Sciatic nerve (tissue), 2 donors: ENCODE results near the gene ANAPC2. TPM values are rescaled to one million over a fixed set of nuclear protein-coding genes. Genes with fewer than 3 reads are reported as not detected.

Experiments
- ATAC-seq: fragments of 200-7000 bp; cut with Tn5 transposase; one replicate; pipeline ENCODE4 v1.9.1; 2020; ENCODE audit warnings: mild to moderate bottlenecking, moderate library complexity
- DNase-seq: peaks from one replicate; pipeline ENCODE4 v3.0.0-alpha.2; 2020; ENCODE audit warnings: low spot score
- intact Hi-C: fragments of 100-400 bp; cut with DNase I; formaldehyde crosslinking; loops from one replicate; pipeline ENCODE4 v1.14.2; 2022
- total RNA-seq: library from RNA; stranded (reverse); fragmentation: NEBNext Ultra II Directional; extraction: Animal tissue kit (Norgen Biotek cat#: 25700); gene quantifications from one replicate; pipeline ENCODE4 v1.2.1, GENCODE V29; 2021
- donor health status: DM: no; HTN: no; CAD: no.
- donor health status: DM: no; HTN: no; CAD: no.

ANAPC2 gene
- total RNA-seq, 1 donor from 2014 or later = 52.8 TPM

DNA sequence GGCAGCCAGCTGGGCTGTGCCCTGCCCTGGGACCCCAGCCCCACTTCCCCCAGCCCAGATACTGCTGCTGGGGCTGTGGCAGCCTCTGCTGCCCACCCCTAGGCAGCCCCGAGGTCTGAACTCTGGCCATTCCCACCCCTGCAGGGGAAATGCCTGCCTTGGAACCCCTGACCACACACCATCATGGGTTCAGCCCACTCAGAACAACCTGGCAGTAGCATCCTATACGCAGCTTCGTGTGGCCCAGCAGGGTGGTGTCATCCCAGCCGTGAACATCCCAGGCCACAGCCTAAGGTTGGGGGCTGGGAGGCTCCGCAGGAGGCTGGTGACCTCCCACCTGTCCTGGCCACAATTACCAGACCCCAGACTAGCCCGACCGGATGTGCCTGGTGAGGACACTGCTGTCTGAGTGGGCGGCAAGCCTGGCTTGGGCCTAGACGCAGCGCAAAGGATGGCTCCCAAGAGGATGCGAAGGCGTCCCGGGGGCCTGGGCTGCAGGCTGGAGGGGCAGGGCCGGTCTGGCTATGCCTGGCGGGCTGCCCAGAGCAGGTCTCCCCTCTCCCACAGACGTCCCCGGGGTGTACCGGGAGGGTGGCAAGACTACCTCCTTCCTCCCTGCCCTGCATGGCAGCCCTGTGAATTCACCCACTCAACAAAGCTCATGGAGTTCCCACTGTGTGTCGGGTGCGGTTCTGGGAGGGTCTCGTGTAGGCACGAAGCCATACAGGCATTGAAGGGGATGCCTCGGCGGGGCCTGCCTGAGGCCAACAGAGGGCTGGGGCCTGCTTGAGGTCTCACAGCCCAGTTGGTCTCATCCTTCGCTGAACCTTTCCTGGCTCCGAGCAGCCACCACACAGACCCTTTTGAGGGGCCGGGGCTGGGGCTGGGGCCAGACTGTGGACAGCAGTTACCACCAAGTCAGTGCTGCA, 40.9 kb upstream of the ANAPC2 start:
- ATAC-seq = no peak
- intact Hi-C loops = no loop called here
- DNase-seq = no peak

DNA sequence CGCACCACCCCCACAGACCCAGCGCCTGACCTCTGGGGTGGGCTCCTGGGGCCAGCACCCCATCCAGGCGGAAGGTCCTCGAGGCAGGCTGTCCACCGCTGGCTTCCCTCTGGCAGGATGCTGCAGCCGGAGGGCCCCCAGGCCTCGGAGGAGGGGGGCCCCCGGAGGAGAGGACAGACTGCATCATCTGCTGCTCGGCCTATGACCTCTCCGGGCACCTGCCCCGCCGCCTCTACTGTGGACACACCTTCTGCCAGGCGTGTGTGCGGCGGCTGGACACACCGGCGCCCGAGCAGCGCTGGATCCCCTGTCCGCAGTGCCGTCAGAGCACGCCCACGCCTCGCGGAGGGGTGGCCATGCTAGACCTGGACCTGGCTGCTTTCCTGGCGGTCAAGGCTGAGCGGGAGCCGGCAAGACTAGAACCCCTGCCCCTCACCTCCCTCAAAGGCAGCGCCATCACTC, 40.2 kb upstream of the ANAPC2 start:
- ATAC-seq (no peak), DNase-seq (no peak)
- intact Hi-C loops = no loop called here

DNA sequence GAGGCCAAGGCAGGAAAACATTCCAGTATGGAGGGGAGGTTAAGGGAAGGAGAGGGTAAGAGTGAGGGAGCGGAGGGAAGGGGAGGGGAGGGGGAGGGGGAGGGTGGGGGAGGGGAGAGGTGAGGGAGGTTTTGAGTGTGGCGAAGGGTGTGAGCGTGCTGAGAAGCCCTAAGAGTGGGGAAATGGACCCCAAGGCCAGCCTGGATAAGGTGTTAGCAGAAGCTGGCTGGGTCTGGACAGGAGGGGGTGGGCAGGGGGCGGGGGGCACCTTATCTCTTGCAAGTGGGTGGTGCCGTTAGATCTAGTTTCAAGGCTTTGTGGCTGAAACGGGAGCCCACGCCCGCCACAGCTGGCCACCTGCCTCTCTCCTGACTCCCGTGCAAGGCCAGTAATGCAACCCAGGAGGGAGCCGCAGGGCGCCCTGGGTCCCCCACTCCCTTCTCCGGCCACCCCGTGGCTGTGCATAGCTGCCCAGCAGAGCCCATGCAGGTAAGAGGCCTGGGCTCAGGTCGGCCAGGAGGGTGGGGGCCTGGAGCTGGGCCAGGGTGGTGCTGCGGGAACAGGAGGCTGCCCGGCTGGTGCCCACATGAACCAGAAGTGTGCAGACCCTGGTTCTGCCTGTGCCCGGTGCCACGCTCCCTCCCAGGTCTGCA, 39.6 kb upstream of the ANAPC2 start:
- intact Hi-C loops = no loop called here
- ATAC-seq = no peak
- DNase-seq = no peak

DNA sequence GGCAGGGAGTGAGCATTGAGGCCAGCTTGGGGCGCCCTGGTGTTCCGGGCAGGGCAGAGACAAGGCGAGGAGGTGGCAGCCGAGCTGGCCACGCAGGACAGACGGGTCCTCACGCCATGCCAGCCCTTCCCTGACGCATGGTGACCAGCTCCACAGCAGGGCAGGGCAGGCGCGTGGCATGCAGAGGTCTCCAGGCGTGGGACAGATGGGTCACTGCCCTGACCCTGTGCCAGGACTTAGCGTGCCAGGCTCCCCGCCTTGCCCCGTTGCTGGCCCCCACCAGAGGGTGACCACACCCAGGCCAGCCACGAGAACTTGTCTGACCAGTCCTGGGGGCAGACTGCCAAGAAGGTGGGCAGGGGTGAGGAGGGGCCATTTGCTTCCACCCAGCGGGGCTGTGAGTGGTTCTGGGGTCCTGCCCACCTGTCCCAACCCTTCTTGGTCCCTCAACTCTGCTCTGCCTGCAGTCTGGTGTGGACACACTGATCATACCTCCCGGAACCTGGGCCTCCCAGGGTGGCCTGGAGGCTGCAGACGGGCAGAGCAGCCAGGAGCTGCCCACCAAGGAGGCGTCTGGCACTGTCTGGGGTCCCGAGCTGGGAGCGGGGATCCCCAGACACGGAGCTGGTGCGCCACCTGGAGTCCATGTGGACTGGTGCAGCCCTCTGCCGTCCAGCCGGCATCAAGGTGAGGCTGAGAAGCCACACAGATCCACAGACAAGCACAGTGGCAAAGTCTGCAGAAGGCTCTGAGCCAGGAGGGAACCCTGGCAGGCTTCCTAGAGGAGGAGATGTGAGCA, 38.9 kb upstream of the ANAPC2 start, which contains the start of gene RNF224:
TSS of gene RNF224 (plus strand) at position 449 of the 799 bp plus-strand sequence. CDS start 834 bp downstream, outside the sequence.
- intact Hi-C loops = no loop called here
- ATAC-seq (no peak), DNase-seq (peak; percentile 85)

DNA sequence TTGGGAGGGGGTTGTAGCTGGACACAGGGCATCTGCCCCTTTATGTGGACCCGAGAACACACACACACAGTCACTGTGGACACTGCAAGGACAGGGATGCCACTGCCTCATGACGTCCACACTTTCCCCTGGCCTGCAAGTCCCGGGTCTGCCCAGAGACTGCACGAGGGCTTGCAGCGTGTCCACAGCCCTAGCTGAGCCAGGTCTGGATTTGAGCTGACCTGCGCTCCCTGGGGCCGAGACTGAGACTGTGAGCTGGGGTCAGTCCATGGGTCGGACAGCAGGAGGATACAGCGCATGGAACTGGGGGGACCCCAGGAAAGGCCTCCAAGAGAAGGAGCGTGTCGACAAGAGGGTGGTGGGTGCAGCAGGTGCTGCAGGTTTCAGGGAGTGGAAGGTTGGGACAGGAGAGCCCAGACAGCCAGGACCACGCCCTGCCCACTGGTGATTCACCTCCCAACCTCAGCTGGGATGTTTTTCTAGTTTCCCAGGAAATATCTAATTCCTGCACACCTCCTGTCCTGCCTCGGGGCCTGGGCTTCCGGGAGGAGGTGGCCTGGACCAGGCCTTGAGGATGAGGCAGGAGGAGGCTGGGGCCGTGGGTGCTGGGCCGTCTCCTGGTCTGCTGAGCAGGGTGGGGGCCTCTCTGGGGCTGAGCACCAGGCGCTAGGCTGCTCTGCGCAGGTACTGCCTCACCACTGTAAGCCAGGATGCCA, 38.1 kb upstream of the ANAPC2 start:
- ATAC-seq (no peak), DNase-seq (no peak)
- intact Hi-C loops = no loop called here

DNA sequence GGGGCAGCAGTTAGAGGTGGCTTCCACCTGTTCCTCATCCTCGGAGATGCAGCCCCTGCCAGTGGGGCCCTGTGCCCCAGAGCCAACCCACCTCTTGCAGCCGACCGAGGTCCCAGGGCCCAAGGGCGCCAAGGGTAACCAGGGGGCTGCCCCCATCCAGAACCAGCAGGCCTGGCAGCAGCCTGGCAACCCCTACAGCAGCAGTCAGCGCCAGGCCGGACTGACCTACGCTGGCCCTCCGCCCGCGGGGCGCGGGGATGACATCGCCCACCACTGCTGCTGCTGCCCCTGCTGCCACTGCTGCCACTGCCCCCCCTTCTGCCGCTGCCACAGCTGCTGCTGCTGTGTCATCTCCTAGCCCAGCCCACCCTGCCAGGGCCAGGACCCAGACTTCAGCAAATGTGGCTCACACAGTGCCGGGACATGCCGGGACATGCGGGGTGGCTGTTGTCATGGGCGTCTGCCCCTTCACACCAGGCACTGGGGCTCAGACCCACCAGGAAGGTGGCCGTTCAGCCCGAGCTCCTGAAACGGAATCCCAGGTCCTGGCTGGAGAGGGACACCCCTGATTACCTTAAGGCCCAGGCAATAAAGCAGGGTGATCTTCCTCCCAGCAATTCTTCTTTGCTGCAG, 37.5 kb upstream of the ANAPC2 start:
- intact Hi-C loops = no loop called here
- no peak for DNase-seq
- ATAC-seq = no peak

DNA sequence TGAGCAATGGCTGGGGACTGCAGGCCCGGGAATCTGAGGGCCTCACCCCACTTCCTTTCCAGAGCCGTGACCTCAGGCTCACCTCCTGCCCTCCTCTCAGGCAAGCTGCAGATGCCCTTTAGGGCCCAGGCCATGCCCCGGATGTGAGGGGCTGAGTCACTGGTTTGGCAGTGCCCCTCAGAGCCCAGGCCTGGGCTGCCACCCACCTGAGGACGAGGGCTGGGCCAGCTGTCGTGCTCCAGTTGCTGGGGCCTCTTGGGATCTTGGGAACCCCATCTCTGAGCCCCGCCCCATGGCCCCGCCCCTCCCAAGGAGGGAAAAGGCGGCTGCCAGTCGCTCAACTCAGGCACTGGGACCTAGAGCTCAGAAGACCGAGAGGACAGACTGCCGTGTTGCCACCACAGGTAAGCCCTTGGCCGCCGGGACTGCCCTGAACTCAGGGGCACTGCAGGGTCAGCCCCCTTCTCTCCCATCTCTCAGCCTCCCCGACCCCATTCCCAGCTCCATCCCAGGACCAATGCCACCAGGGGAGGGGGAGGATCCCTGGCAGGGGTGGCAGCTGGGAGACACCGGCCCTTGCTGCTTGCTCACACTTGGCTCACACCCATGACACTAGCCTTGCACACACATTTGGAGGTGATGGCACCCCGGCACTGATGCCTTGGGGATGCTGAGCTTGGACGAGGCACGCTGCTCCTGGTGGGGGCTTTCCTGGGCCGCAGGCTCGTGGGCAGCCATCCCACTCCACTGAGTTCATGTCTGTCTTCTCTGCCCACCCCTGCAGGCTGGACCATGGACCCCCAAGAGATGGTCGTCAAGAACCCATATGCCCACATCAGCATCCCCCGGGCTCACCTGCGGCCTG, 36.7 kb upstream of the ANAPC2 start, which contains the start of gene CYSRT1:
TSS of gene CYSRT1 (plus strand) at position 345 of the 865 bp plus-strand sequence. CDS start at position 793, 448 bp downstream.
- no peak for ATAC-seq
- intact Hi-C loops = no loop called here
- no peak for DNase-seq

DNA sequence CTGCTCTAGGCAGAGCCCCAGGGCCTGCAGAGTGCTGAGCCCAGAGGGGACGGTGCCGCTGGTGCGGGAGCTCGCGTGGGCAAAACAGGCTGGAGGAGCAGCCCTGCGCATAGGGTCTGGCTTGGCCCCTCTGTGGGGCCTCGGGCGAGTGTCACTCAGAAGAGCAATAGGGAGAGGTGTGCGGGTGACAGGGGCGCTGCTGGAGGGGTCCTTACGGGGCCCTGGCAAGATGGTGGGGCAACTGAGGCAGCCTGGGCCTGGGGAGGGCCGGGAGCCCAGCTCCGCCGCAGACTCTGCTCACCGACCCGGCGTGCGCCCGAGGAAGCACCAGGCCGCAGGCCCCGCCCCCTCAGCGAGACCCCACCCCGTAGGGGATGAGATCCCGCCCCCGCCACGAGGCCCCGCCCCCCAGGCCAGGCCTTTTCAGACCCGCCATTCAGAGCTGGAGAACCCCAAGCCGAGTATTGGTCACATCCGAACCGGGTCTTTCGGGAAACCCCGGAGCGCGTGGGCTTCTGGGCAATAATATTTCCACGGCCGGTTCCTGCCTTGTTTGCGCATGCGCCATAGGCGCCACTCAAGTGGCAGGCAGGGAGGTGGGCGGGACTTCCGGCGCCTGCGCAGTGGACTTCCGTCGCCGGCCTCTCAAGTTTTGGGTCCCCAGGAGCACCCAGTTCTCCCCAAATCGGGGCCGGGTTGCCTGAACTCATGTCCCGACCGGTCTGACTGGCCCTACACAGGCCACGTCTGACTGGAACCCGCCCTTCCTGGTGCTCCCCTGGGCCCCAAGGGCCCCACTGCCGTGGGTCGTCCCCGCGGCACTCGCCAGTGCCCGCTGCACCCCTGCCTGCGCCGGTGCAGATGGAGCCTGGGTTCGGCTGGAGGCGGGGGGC, 35.0 kb upstream of the ANAPC2 start:
- ATAC-seq (peak; percentile 97), DNase-seq (peak; percentile 98)
- intact Hi-C loops = no loop called here

DNA sequence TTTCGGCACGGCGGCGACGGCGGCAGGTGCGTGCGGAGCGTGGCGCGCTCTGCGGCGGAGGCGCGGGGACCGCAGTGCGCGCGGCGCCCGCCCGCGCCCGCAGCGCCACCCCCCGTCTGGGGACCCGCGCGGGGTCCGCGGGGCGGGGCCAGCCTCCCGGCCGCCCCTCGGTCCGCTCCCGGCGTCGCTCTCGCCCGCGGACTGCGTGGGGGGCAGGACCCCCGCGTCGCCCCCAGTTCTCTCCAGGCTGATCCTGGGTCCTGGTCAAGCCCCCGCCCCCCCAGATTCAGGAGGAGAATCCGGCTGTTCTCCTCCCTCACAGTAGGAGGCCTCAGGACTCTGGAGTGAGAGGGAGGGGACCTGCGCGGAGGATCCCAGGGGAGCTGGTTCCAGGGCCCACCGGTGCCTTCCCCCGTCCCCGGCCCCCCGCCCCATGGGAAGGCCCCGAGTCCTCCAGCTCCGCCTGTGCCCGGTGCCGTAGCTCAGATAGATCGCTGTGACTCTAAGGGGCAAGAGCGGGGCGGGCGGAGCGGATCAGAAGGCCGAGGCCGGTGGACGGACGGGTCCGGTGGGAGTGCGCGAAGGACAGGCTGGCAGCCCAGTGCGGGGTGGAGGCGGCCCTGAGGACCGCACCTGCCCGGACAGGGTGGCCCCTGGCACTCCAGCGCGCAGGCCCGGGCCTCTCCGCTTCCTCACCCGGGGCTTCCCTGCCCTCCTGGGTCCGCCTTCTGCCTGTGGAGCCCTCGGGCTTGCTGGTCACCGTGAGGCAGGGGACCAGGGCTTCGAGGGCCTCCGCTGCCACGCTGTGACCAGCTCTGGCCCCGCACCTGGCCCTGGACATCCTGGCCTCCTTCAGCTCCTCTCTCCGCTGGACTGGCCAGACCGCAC, 34.1 kb upstream of the ANAPC2 start, which contains the start of gene RNF208:
TSS of gene RNF208 (minus strand) at position 51 of the 888 bp plus-strand sequence. CDS start 1,028 bp downstream, outside the sequence.
- DNase-seq = no peak
- intact Hi-C loops = no loop called here
- ATAC-seq = peak; percentile 4

DNA sequence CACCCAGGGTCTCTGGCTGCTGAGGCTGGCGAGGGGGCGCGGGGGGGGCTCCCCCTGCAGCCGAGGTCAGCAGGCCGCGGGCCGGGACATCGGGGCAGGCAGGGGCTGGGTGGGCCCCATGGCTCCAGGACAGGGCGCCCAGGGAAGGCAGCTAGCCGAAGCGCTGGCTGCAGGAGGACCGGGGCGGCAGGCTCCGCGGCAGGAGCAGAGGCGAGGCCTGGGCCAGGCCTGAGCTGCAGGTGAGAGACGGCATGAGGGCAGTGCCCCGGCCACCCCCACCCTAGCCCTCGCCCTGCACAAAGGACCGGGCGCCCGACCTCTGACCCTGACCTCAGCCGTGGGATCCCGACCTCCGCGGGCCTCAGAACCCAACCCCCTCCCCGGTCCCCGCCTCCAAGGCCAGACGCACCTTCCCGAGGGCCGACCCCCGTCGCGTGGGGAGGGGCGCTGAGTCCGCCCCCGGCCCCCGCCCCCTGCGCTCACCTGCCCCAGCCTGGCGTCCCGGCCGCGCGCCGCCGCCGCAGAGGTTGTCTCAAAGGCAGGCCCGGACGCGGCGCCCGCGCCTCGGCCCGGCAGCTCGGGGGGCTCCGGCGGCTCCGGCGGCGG, 33.2 kb upstream of the ANAPC2 start:
- DNase-seq (no peak), ATAC-seq (no peak)
- intact Hi-C loops = no loop called here

DNA sequence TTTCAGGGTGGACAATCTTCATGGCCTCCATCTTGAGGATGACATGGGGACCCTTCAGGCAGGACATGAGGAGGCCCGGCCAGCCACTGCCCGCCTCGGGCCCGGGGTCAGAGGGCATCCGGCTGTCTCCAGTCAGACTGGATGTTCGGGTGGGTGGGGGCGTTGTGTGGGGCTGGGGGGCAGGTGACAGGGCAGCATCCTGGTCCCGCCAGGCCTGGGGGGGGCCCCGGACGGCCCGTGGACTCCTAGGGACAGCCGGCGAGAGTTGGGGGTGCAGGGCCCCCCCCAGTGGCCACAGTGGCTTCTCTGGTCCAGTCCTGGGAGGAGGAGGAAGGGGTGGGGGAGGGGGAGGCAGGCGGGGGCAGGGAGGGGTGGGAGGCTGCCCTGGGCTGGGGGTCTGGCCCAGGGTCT, 32.7 kb upstream of the ANAPC2 start:
- ATAC-seq = no peak
- intact Hi-C loops = no loop called here

DNA sequence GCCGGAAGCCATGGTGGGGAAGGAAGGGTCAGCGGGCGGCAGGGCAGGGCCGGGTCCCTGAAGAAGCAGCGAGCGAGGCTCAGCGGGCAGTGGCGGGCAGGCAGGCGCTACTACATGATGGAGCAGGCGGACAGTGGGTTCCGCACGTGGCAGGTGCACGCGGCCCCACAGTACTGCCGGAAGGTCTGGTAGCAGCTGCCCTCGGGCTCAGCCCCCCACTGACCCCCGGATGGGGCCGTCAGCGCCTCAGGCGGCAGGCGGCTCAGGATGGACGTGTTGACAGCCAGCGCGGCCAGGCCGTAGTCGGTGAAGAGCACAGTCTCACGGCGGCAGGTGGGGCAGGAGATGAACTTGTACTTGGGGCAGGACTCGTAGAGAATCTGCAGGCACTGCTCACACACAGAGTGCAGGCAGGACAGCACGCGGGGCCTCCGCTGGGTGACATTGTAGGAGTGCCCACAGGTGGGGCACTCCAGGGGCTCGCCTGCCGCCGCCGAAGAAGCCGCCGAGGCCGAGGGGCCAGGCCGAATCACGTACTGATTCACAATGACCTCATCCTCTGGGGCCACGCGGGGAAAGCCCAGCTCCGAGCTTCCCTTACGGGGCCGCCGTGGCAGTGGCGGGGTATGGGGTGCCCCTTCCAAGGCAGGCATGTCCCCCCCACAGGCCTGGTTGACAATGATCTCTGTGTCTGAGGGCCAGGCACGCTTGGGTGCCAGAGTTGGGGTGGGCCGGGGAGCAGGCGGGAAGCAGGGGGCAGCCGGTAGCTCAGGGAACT, 32.1 kb upstream of the ANAPC2 start:
- DNase-seq (no peak), ATAC-seq (no peak)
- intact Hi-C loops = no loop called here

More for the DNA sequence above, 32.7 kb upstream of the ANAPC2 start:
- DNase-seq = no peak

DNA sequence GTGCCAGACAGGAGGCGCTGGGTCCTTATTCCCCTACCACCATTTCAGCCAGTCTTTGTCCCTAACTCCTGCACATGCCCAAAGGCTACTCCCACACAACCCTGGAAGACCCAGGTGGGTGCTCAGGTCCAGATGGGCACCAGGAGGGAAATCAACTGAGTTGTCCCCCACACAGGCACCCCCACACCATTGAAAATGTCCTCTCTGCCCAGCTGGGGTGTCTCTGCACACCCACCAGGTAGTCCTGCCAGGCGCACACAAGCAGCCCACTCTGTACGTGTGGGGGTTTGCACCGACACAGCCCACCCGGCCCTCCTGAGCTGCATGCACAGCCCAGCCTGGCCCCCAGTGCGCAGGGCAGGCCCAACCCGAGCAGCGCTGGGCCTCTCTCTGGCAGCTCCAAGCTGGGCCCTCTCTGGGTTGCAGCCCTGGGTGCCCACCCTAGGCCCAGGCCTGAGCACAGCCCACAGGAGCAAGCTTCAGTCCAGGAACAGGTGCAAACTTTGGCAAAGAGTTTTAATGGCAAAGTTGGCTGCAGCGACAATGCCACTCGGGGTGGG, 31.5 kb upstream of the ANAPC2 start:
- no peak for DNase-seq
- ATAC-seq = no peak
- intact Hi-C loops = no loop called here

DNA sequence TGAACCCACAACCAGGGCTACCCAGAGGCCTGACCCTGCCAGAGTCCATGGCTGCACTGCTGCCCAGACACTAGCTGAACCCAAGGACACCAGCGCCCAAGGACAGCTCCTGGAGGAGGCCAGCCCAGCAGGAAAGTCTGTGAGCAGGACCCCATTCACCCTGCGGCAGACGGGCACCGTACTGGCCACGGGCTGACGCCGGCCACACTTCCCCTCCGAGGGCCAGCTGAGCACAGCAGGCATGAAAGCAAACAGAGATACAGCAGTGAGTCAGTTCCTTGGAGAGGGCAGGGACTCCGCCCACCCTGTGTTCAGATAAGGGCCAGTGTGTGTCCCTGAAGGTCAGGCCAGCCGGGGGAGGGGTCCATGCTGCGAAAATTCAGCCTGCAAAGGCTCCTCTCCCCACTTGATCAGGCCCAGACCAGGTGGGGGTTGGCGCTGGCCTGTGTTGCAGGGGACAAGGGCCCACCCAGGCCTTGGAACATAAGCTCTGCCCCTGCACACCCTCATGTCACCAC, 30.5 kb upstream of the ANAPC2 start:
- DNase-seq = no peak
- ATAC-seq = no peak
- intact Hi-C loops = no loop called here
